Measurements from ENCODE around the gene LRRTM4.

The LRRTM4 gene

GRCh38 chr2:77309725-77310124, 212.5 kb downstream of the LRRTM4 start:
- no peak overlapping the region for H3K4me3 ChIP-seq (ENCODE audit: low read length)

GRCh38 chr2:77301441-77301840, 220.7 kb downstream of the LRRTM4 start:
- no peak for DNase-seq (ENCODE audit: low read depth)
- H3K4me3 ChIP-seq (ENCODE audit: low read length): no peak overlapping the region
- no peak for TF ChIP-seq CTCF (IDR thresholded peaks at IDR 0.05; ENCODE audit: insufficient read depth, low read depth, low read length, missing control alignments)

More at GRCh38 chr2:77309725-77310124, 212.5 kb downstream of the LRRTM4 start:
- TF ChIP-seq CTCF (IDR thresholded peaks at IDR 0.05; ENCODE audit: insufficient read depth, low read depth, low read length, missing control alignments): no peak
- no peak for DNase-seq (ENCODE audit: low read depth)

GRCh38 chr2:77296791-77297190, 225.4 kb downstream of the LRRTM4 start:
- no peak overlapping the region for H3K4me3 ChIP-seq (ENCODE audit: low read length)
- TF ChIP-seq CTCF (IDR thresholded peaks at IDR 0.05; ENCODE audit: insufficient read depth, low read depth, low read length, missing control alignments): no peak
- no peak for DNase-seq (ENCODE audit: low read depth)

GRCh38 chr2:77294474-77294873, 227.7 kb downstream of the LRRTM4 start:
- no peak overlapping the region for H3K4me3 ChIP-seq (ENCODE audit: low read length)
- DNase-seq (ENCODE audit: low read depth): no peak
- no peak for TF ChIP-seq CTCF (IDR thresholded peaks at IDR 0.05; ENCODE audit: insufficient read depth, low read depth, low read length, missing control alignments)

- H3K4me3 ChIP-seq (ENCODE audit: low read length): no peak overlapping the region
- DNase-seq (ENCODE audit: low read depth): no peak
- no peak for TF ChIP-seq CTCF (IDR thresholded peaks at IDR 0.05; ENCODE audit: insufficient read depth, low read depth, low read length, missing control alignments)
These were observed 237.8 kb downstream of the LRRTM4 start for GRCh38 chr2:77284353-77284752.

DNA sequence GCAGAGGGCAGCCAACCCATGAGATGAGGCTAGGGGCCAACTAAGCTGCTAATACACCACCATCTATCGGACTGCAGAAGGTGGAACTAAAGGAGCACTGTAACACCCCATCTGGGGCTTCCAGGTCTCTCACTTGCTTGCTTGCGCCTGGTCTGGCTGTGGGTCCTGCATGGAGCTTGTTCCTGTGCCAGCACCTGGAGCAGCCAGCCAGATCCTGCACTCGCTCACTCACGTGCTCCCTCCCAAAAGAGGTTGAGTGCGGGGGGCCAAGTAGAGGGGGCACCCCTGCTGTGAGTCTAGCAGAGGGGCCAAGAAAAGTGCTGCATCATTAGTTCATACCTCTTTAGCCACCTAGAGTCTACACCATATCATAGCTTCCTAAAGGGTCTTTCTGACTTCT, 250.9 kb downstream of the LRRTM4 start:
- no peak for DNase-seq (ENCODE audit: low read depth)
- no peak overlapping the region for H3K4me3 ChIP-seq (ENCODE audit: low read length)
- TF ChIP-seq CTCF (IDR thresholded peaks at IDR 0.05; ENCODE audit: insufficient read depth, low read depth, low read length, missing control alignments): no peak

GRCh38 chr2:77270433-77270832, 251.7 kb downstream of the LRRTM4 start:
- no peak overlapping the region for H3K4me3 ChIP-seq (ENCODE audit: low read length)
- no peak for TF ChIP-seq CTCF (IDR thresholded peaks at IDR 0.05; ENCODE audit: insufficient read depth, low read depth, low read length, missing control alignments)
- peak; percentile 2 for DNase-seq (ENCODE audit: low read depth)

Measured in epithelial cell of esophagus (primary cell).